ENCODE data around the gene WDTC1.

GRCh38 chr1:27241677-27242076, 7.2 kb downstream of the WDTC1 start:
- TF ChIP-seq ZNF3 (CRISPR knock-in tag; IDR thresholded peaks at IDR 0.05) (no peak), HNRNPUL1 (IDR thresholded peaks at IDR 0.05; ENCODE audit: low read depth, low read length) (no peak), MXD1 (CRISPR knock-in tag; IDR thresholded peaks at IDR 0.05) (no peak), TBL1XR1 (IDR thresholded peaks at IDR 0.05; ENCODE audit: borderline replicate concordance, low read length, partially characterized antibody) (no peak), E2F5 (CRISPR knock-in tag; conservative IDR thresholded peaks at IDR 0.05) (no peak), ZNF83 (CRISPR knock-in tag; IDR thresholded peaks at IDR 0.05; ENCODE audit: borderline replicate concordance) (no peak), ZBTB26 (CRISPR knock-in tag; IDR thresholded peaks at IDR 0.05; ENCODE audit: borderline replicate concordance) (no peak)
- TF ChIP-seq, protein P1, sequence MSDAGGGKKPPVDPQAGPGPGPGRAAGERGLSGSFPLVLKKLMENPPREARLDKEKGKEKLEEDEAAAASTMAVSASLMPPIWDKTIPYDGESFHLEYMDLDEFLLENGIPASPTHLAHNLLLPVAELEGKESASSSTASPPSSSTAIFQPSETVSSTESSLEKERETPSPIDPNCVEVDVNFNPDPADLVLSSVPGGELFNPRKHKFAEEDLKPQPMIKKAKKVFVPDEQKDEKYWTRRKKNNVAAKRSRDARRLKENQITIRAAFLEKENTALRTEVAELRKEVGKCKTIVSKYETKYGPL (CRISPR knock-in tag; IDR thresholded peaks at IDR 0.05) = no peak
- TF ChIP-seq, protein P2, sequence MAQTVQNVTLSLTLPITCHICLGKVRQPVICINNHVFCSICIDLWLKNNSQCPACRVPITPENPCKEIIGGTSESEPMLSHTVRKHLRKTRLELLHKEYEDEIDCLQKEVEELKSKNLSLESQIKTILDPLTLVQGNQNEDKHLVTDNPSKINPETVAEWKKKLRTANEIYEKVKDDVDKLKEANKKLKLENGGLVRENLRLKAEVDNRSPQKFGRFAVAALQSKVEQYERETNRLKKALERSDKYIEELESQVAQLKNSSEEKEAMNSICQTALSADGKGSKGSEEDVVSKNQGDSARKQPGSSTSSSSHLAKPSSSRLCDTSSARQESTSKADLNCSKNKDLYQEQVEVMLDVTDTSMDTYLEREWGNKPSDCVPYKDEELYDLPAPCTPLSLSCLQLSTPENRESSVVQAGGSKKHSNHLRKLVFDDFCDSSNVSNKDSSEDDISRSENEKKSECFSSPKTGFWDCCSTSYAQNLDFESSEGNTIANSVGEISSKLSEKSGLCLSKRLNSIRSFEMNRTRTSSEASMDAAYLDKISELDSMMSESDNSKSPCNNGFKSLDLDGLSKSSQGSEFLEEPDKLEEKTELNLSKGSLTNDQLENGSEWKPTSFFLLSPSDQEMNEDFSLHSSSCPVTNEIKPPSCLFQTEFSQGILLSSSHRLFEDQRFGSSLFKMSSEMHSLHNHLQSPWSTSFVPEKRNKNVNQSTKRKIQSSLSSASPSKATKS (CRISPR knock-in tag; IDR thresholded peaks at IDR 0.05) = no peak
